MM.1S (cell line): ENCODE measurements around the gene BEST4.

ENCODE experiments used
- DNase-seq: peaks from one replicate; pipeline ENCODE4 v3.0.0-alpha.2; 2015
- H2AFZ ChIP-seq: fragments of 300-600 bp; sonication (generic); 2 replicates; pipeline ENCODE4 v1.6.0; 2016; ENCODE audit warnings: antibody characterized with exemption, low read length
- H3F3A ChIP-seq: fragments of 300-600 bp; sonication (generic); 2 replicates; pipeline ENCODE4 v1.6.1; 2016; ENCODE audit warnings: mild to moderate bottlenecking, antibody characterized with exemption, low read length, moderate library complexity, mixed read lengths; ENCODE audit not compliant: insufficient read depth
- H3K27ac ChIP-seq: fragments of 300-600 bp; sonication (generic); 2 replicates; pipeline ENCODE4 v1.5.1; 2016; ENCODE audit warnings: mild to moderate bottlenecking, low read length
- H3K27me3 ChIP-seq: fragments of 300-600 bp; sonication (generic); replicated peaks from 2 replicates; pipeline ENCODE4 v1.6.0; 2016; ENCODE audit warnings: low read length; ENCODE audit not compliant: insufficient read depth
- H3K36me3 ChIP-seq: fragments of 300-600 bp; sonication (generic); replicated peaks from 2 replicates; pipeline ENCODE4 v1.6.1; 2016; ENCODE audit warnings: mild to moderate bottlenecking, low read length, mixed read lengths; ENCODE audit not compliant: insufficient read depth
- H3K4me1 ChIP-seq: fragments of 300-600 bp; sonication (generic); 2 replicates; pipeline ENCODE4 v1.6.1; 2016; ENCODE audit warnings: low read length, mixed read lengths
- H3K4me2 ChIP-seq: fragments of 300-600 bp; sonication (generic); 2 replicates; pipeline ENCODE4 v1.6.0; 2016; ENCODE audit warnings: low read depth, low read length
- H3K4me3 ChIP-seq: fragments of 300-600 bp; sonication (generic); 2 replicates; pipeline ENCODE4 v1.5.1; 2016; ENCODE audit warnings: low read length, mixed read lengths
- H3K79me2 ChIP-seq: fragments of 300-600 bp; sonication (generic); 2 replicates; pipeline ENCODE4 v1.6.1; 2016; ENCODE audit warnings: mixed run types, low read length, mixed read lengths
- H3K9ac ChIP-seq: fragments of 300-600 bp; sonication (generic); 2 replicates; pipeline ENCODE4 v1.6.1; 2016; ENCODE audit warnings: low read length, mixed read lengths
- H3K9me2 ChIP-seq: fragments of 300-600 bp; sonication (generic); replicated peaks from 2 replicates; pipeline ENCODE4 v1.6.1; 2016; ENCODE audit warnings: mild to moderate bottlenecking, low read length, mixed read lengths; ENCODE audit not compliant: insufficient read depth
- H3K9me3 ChIP-seq: fragments of 300-600 bp; sonication (generic); replicated peaks from 2 replicates; pipeline ENCODE4 v1.6.1; 2016; ENCODE audit warnings: mild to moderate bottlenecking, low read length, mixed read lengths; ENCODE audit not compliant: insufficient read depth
- H4K20me1 ChIP-seq: fragments of 300-600 bp; sonication (generic); 2 replicates; pipeline ENCODE4 v1.6.1; 2016; ENCODE audit warnings: mild to moderate bottlenecking, low read length, moderate library complexity, mixed read lengths; ENCODE audit not compliant: insufficient read depth
- CTCF ChIP-seq: fragments of 300-600 bp; sonication (generic); IDR thresholded peaks from 2 replicates; pipeline ENCODE4 v1.5.1; 2016; ENCODE audit warnings: antibody characterized with exemption, low read length, mixed read lengths
- EZH2 ChIP-seq: fragments of 300-600 bp; sonication (generic); optimal IDR thresholded peaks from 2 replicates; pipeline ENCODE3; 2017; ENCODE audit warnings: low read depth, mild to moderate bottlenecking, antibody characterized with exemption, low read length, mixed read lengths
- EZH2phosphoT487 ChIP-seq: fragments of 300-600 bp; sonication (generic); IDR thresholded peaks from 2 replicates; pipeline ENCODE4 v1.6.1; 2018; ENCODE audit warnings: antibody characterized with exemption, low read length

Gene BEST4

GRCh38 chr1:44757420-44757819, 30.6 kb downstream of the BEST4 start:
- Histone ChIP-seq H2AFZ (no peak overlapping the region), H3F3A (no peaks in the 10 kb centered on the region; the same call in 1 of the 2 replicates), H3K4me1 (peaks cover 5% of the 10 kb centered on the region), H3K27ac (no peak overlapping the region), H3K9me2 (no peaks in the 10 kb centered on the region), H3K4me2 (no peak overlapping the region), H3K9me3 (no peaks in the 10 kb centered on the region), H3K4me3 (no peak overlapping the region), H3K36me3 (peaks cover 17% of the 10 kb centered on the region), H3K9ac (no peak overlapping the region), H3K79me2 (peaks cover 11% of the 10 kb centered on the region; the same call in 1 of the 2 replicates), H3K27me3 (no peaks in the 10 kb centered on the region), H4K20me1 (no peaks in the 10 kb centered on the region)
- no peak for TF ChIP-seq EZH2phosphoT487
- TF ChIP-seq EZH2: no peak
- TF ChIP-seq CTCF: no peak
- peak; percentile 21 for DNase-seq

GRCh38 chr1:44747878-44748277, 40.1 kb downstream of the BEST4 start:
- Histone ChIP-seq H3K9ac (no peak overlapping the region), H3K9me3 (no peaks in the 10 kb centered on the region), H3K4me2 (no peak overlapping the region), H3K4me1 (no peaks in the 10 kb centered on the region), H3K79me2 (peaks cover 52% of the 10 kb centered on the region), H3K36me3 (peaks cover 20% of the 10 kb centered on the region), H3K27ac (no peak overlapping the region), H3K4me3 (no peak overlapping the region), H3K27me3 (no peaks in the 10 kb centered on the region), H2AFZ (no peak overlapping the region), H3F3A (peaks cover 13% of the 10 kb centered on the region; the same call in 1 of the 2 replicates), H3K9me2 (no peaks in the 10 kb centered on the region), H4K20me1 (no peaks in the 10 kb centered on the region)
- TF ChIP-seq EZH2phosphoT487: no peak
- TF ChIP-seq CTCF: peak; percentile 9; the same call in 1 of the 2 replicates
- DNase-seq: no peak

GRCh38 chr1:44743211-44743610, 44.8 kb downstream of the BEST4 start:
- no peak for TF ChIP-seq EZH2phosphoT487
- TF ChIP-seq CTCF: no peak
- TF ChIP-seq EZH2: no peak
- Histone ChIP-seq H3K9me2 (no peaks in the 10 kb centered on the region), H3K4me2 (no peak overlapping the region), H3K27me3 (no peaks in the 10 kb centered on the region), H3K4me3 (no peak overlapping the region), H3K79me2 (peaks cover 67% of the 10 kb centered on the region), H3K9ac (no peak overlapping the region), H3K9me3 (no peaks in the 10 kb centered on the region), H4K20me1 (no peaks in the 10 kb centered on the region), H3K36me3 (peaks cover 7% of the 10 kb centered on the region), H3K4me1 (peaks cover 6% of the 10 kb centered on the region; the same call in 1 of the 2 replicates), H3K27ac (no peak overlapping the region), H3F3A (0 out of 2 replicates have a peak, but pooled peaks cover 7% of the 10 kb centered on the region), H2AFZ (no peak overlapping the region)
- DNase-seq: no peak
